HG03025 (cell line): Measurements from ENCODE around the gene SF3B6.
"Not testable (repeated sequence)": the region's sequence is repeated elsewhere in the genome, so short reads cannot be mapped to it uniquely, and the experiment has no call there.

Experiments
- ATAC-seq: cut with Tn5 transposase; IDR thresholded peaks from one replicate; pipeline ENCODE4 v1.9.1; 2021; ENCODE audit warnings: mild to moderate bottlenecking, moderate library complexity; ENCODE audit not compliant: unreplicated experiment, low FRiP score

SF3B6 gene

DNA sequence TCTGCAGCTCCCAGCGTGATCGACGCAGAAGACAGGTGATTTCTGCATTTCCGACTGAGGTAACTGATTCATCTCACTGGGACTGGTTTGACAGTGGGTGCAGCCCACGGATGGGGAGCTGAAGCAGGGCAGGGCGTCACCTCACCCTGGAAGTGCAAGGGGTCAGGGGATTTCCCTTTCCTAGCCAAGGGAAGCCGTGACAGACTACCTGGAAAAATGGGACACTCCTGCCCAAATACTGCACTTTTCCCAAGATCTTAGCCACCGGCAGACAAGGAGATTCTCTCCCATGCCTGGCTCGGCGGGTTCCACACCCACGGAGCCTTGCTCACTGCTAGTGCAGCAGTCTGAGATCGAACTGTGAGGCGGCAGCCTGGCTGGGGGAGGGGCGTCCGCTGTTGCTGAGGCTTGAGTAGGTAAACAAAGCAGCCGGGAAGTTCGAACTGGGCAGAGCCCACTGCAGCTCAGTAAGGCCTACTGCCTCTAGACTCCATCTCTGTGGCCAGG, 19.1 kb upstream of the SF3B6 start:
- not testable (repeated sequence) for ATAC-seq

DNA sequence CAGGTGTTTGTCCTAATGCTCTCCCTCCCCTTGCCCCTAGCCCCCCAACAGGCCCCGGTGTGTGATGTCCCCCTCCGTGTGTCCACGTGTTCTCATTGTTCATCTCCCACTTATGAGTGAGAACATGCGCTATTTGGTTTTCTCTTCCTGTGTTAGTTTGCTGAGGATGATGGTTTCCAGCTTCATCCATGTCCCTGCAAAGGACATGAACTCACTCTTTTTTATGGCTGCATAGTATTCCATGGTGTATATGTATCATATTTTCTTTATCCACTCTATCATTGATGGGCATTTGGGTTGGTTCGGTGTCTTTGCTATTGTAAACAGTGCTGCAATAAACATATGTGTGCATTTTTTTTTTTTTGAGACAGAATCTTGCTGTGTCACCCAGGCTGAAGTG, 17.1 kb upstream of the SF3B6 start:
- not testable (repeated sequence) for ATAC-seq

DNA sequence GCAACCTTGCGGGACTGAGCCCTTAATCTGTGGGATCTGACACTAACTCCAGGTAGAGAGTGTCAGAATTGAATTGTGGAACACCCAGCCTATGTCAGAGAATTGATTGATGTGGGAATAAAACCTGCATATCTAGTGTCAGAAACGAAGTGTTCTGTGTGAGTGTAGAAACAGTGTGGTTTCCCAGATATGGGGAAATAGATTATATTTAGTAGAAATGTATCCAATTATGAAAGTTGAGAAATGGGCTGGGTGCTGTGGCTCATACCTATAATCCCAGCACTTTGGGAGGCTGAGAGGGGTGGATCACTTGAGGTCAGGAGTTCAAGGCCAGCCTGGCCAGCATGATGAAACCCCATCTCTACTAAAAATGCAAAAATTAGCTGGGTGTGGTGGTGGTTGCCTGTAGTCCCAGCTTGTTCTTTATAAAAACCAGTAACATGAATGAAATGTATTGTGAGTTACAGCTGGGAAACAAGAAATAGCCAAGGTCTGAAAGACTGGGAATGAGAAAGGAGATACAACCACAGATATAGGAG, 12.8 kb upstream of the SF3B6 start:
- no peak for ATAC-seq

DNA sequence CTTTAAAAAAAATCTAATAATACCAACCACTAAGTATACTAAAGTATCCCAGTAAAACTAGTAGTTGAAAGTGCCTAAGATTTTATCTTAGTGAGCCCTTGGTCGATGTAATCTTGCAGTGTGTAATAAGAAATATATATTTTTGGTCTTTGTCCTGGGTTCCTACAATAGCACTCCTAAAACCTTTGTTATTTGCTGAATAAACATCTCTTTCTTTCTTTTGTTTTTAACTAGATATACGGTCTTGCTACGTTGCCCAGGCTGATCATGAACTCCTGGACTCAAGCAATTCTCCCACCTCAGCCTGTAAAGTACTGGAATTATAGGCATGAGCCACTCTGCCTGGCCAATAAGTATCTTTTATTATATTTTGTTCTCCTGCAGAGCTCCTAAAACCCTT, 10.9 kb upstream of the SF3B6 start:
- ATAC-seq = no peak

DNA sequence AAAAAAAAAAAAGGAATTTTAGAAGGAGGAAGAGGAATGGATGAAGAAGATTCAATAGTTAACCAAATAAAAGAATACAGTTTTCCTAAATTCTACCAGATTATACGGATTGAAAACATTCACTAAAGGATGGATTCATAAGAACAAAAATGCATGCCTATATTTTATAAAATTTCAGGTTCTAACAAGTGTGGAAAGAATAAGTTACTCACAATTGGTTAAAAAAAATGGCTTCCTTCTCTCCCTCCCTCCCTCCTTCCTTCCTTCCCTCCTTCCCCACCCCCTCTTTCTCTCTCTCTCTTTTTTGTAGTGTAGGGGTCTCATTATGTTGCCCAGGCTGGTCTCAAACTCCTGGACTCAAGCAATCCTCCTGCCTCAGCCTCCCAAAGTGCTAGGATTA, 10.1 kb upstream of the SF3B6 start:
- ATAC-seq = no peak

DNA sequence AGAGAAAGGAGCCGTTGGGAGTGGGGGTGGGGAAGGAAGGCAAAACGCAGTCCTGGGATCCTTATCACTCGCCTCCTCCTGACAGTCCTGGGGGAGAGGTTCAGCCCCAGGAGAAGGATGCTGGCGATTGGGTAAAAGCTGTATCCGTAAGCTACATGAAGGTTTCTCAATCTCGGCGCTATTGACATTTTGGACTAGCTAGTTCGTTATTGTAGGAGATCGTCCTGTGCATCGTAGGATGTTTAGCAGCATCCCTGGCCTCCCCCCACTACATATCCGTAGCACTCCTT, 9.0 kb upstream of the SF3B6 start:
- no peak for ATAC-seq

DNA sequence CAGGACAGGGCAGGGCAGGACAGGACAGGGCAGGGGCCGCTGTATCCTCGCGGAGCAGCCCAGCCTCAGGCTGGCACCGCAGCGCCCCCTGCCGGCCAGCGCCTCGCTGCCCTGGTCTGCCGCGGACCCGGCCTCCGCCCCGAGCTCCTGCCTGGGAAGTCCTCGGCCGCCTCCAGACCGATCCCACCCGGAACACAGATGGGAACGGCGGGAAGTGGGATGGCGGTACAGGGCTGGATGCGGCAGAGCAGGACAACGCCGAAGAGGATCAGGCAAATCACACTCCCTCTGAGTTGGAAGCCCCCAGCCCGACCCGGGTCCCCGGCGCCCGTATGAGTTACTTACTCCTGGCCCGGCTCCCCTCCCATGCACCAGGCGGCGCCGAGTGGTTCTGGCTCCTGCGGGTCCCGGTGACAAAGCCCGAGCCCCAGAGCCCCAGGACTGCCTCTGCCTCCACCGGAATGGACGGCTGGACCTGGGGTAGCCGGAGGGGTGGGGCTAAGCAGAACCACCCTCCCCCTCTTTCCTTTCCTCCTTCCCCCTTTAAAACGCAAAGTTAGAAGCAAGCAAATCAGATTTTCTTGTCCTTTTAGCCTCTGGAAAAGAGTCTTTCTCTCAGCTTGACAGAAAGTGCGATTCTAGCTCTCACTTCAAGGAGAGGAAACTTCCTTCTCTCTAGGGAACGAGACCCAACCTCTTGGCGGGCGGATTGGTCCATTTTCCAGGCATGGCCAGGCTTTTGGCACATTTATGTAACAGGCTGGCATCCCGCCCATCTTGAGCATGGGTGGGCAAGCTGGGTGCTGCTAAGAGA, 8.5 kb upstream of the SF3B6 start, which contains the start of gene TP53I3:
Gene TP53I3, minus strand, starts transcription at position 449 of the 814 bp plus-strand sequence. CDS start 508 bp downstream, outside the sequence.
- ATAC-seq = peak; percentile 76

DNA sequence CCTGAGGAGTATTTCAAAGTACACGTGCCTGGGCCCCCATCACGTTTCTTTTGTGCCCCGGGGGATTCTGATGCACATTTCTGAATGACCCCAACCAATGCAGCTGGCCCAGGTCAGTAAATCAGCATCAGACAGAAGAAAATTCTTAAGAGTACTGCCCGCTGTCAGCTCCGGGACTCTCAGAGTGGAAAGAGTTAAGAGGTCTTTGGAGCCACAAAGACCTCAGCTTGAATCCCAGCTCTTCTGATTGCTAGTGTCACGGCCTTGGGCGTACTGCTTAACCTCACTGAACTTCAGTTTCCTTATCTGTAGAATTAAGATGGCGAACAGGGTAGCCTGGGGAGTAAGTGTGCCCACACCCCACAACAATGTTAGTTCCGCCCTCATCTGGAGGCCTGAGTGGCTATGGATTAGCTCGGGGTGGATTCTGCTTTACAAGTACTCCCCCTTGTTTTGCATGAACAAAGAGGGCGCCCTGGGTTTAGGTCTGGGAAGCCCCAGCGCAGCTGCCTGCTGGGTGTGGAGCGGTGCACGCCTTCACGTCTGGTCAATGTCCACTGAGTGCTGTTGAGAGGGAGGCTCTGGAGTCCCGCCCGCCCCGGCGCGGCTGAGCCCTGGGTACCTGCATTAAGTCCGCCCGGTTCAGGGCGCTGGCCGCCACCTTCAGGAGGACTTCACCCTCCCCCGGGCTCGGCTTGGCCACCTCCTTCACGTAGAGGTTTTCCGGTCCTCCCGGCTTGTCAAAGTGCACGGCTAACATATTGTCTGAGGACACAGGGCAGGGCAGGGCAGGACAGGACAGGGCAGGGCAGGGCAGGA, 7.7 kb upstream of the SF3B6 start:
- peak; percentile 62 for ATAC-seq

DNA sequence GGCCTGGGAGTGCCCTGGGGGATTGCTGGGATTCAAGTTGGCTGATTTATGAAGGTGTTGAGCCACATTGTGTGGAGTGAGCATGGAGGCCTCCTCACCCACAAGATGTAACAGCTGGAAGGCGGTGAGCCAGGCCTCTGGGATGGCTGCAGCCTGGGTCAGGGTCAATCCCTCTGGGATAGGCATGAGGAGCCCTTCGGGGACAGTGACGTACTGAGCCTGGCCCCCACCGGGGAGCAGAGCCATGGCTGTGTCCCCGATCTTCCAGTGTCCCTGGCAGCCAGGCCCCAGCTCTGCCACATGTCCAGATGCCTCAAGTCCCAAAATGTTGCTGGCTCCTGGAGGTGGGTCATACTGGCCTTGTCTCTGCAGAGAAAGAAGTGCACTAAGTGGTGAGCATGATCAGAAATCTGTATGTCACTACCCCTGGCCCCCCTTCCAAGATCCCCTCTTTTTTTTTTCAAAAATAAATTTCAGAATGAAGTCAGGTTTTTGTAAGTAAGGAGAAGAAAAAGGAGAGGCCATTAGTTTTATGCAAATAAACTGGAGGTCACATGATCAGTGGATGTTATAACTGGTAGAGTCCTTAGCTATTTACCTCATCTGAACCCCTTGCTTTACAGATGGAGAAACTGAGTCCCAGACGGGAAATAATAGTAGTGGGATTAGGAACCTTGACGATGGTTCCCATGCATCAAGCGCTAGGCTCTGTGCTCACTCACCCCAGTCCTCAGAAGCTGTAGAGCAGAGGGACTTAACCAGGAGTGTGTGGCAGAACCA, 6.9 kb upstream of the SF3B6 start:
- ATAC-seq = no peak

DNA sequence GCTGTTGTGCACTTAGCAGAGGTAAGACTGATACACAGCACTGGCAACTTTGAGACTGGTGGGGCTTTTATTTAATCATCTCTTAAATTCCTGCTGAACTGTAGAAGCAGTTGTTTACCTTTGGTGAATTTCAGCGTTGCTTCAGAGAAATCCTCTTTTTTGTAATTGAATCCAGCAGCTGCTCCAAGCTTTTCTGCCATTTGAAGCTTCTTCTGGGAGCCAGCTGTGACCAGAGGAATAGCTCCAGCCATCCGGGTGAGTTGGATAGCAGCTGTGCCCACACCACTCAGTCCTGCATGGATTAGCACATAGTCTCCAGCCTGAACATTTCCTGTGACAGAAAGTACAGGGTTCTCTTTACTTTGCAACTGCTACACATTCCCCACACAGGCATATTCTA, 4.6 kb upstream of the SF3B6 start:
- ATAC-seq = no peak

DNA sequence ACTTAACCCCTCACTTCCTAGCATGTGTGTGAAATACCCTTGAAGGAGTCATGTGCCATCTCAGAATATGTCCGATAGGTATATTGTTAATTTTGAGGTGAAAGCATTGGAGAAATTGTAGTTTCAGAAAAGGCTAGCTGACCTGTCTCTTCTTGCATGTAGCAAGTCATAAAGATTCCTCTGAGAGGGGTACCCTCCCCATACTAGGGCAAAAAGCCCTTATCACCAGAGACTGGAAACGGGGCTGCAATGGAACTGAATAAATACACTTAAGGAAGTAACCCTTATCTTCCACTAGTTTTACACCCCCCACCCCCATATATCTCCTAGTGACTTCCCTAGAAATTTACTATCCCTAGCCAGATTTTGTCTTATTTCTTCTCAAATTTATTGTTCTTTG, 1.8 kb upstream of the SF3B6 start:
- no peak for ATAC-seq

DNA sequence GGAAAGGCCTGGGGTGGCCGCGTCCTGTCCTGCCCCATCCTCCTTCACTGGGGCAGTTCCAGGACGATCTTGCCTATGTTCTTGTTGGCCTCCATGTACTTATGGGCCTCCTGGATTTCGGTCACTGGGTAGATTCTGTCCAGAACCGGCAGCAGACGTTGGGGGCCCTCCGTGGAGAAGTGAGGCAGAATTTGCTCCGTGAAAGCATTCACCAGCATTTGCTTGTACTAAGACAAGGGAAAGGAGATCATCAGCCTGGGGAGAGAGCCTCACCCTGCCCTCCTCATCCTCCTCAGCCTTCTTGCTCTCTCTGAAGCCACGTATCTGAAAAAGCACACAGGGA, 1.4 kb upstream of the SF3B6 start:
- ATAC-seq = no peak

DNA sequence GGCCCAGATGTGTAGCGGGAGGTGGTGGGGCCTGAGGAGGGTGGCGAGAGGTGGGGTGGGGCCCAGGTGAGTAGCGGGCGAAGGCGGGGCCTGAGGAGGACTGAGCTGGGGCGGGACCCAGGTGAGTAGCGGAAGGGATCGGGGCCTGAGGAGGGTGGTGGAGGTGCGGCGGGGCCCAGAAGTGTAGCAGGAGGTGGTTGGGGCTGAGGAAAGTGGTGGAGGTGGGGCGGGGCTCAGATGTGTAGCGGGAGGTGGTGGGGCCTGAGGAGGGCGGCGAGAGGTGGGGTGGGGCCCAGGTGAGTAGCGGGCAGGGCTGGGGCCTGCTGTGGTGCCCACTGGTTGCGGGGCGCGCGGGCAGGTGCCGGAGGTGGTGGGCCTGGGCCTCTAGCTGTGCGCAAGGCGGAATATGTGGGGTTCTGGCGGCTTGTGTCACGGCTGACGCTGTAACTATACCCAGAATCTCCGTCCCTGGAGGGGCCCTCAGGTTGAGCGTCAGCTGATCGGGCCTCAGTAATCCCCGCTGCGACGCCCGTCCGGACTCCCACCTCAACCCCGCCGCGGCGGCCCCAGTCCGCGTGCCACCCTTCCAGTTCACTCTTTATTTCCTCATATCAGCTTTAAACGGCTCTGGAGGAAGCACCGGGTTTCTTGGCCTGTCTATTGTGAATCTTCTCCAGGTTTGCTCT, 866 bp upstream of the SF3B6 start:
- ATAC-seq = peak; percentile 11

DNA sequence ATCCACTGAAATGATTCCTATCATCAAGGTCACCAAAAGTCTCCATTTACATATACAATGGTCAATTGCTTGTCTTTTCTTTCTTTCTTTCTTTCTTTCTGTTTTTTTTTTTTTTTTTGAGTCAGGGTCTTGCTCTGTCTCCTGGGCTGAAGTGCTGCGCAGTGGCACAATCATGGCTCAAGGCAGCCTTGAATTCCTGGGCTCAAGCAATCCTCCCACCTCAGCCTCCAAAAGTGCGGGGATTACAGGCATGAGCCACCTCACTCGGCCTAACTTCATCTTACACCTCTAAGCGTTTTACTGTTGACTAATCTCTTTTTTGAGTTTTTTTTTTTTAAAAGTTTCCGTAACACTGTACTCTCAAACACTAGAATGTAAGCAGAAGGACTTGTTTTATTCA, 867 bp downstream of the SF3B6 start:
- ATAC-seq = no peak

DNA sequence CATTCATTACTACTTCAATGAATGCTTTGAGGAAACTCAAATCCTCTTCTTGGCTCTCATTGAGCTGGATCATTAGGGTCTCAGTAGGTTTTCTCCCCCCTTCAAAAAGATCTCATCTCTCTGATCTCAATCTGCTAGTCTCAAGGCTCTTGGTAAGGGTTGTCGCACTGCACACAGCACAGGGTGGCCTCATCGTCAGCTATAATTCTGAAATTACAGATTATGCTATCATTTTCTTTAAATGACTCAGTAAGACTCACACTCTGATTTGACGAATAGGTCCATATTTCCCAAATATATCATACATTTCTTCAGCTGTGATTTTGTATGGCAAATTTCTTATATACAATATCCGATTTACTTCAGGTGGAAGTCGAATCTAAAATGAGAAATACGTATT, 2.3 kb downstream of the SF3B6 start:
- no peak for ATAC-seq

DNA sequence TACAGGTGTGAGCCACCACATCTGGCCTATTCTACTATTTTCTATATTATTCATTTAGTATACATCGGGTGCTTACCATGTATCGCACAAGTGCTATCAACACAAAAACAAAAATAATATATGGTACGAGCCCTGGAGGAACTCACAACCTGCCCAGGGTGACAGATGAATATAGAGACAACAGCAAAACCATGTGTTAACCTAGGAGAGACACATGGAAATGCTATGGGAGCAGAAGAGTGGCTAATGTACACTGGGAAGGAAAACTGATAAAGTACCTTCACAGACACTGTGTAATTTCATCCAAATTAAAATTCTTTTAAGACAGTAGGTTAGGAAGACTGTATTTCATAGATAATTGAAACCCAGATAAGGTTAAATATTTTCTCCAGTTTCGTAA, 3.9 kb downstream of the SF3B6 start:
- no peak for ATAC-seq

DNA sequence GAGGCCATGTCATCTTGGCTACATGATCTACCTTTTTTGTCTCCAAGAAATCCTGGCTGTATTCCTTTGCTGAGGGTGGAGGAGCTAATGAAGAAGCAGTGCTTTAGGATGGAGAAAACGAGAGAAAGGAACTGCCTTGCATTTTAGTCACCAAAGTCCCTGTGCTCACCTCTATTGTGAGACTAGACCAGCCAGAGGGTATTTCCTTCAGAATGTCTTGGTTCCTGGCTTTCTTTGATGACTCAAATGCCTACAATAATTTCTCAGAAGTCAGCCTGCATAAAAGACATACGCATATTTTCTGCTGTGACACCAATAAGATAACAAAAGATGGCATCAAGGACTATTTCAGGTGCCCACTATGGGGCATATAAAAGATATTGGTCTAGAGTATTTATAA, 10.8 kb downstream of the SF3B6 start:
- no peak for ATAC-seq

DNA sequence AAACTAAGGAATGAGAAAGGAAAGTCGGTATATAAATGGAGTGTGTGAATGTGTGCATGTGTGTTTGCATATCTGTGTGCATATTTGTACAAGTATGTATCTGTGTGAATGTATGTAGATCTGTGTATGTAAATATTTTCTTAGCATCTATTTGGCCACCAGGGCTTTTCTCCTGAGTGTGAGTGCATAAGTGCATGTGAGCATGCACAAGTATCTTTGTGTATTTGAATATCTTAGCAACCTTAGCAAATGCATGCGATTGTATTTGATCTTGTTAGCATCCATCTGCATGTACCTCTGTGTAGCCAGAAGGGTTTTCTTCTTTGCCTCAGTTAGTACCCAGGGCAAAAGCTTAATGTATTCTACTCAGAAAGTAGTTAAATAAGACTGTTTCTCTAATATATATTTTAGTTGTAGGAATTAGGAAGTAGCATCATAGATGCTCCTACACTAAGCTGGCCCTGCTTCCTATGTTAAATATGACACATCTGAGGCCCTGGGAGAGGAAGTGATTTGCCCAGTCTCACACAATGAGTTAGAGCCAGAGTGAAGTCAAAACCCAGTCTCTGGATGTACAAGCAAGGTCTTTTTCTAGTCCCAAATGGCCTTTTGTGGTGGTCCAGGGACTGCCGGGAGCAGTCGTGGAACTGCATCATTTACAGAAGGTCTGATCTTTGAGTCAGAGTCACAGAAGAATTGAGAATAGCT, 17.4 kb downstream of the SF3B6 start:
- no peak for ATAC-seq

DNA sequence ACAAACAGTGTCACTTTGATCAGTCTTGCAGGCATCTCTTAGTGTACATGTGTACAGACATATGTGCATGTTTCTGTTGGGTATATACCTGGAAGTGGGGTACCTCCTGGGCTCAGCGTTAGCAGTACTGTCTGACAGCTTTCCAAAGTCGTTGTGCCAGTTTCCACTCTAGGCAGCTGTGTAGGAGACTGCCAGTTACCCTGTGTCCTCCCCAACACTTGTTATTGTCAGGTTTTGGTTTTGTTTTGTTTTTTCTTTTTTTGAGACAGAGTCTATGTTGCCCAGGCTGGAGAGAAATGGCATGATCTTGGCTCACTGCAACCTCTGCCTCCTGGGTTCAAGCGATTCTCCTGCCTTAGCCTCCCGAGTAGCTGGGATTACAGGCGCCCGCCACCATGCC, 20.4 kb downstream of the SF3B6 start:
- no peak for ATAC-seq
